Loucy (cell line): ENCODE measurements around the gene LSM5.

Experiments
- H2AFZ ChIP-seq: fragments of 200-600 bp; sonication (generic); 2 replicates; pipeline ENCODE4 v1.6.0; 2016; ENCODE audit warnings: antibody characterized with exemption, mild to moderate bottlenecking, low read length, moderate library complexity
- H3F3A ChIP-seq: fragments of 200-600 bp; 2 replicates; pipeline ENCODE4 v1.6.0; 2016; ENCODE audit warnings: antibody characterized with exemption, low read depth, mild to moderate bottlenecking
- H3K27me3 ChIP-seq: fragments of 200-600 bp; sonication (generic); 2 replicates; pipeline ENCODE4 v1.6.1; 2014; ENCODE audit warnings: low read length, mild to moderate bottlenecking; ENCODE audit not compliant: insufficient read depth, poor library complexity, severe bottlenecking
- H3K36me3 ChIP-seq: fragments of 200-600 bp; sonication (generic); 2 replicates; pipeline ENCODE4 v1.6.1; 2016; ENCODE audit warnings: low read length; ENCODE audit not compliant: insufficient read depth
- H3K4me1 ChIP-seq: fragments of 200-600 bp; sonication (generic); 2 replicates; pipeline ENCODE4 v1.5.1; 2014; ENCODE audit warnings: low read length, mild to moderate bottlenecking; ENCODE audit not compliant: insufficient read depth, poor library complexity, severe bottlenecking
- H3K4me2 ChIP-seq: fragments of 200-600 bp; sonication (generic); 2 replicates; pipeline ENCODE4 v1.6.0; 2014; ENCODE audit warnings: antibody characterized with exemption, low read length, low read depth, mild to moderate bottlenecking; ENCODE audit not compliant: poor library complexity, severe bottlenecking
- H3K4me3 ChIP-seq: fragments of 200-600 bp; sonication (generic); 2 replicates; pipeline ENCODE4 v1.5.1; 2014; ENCODE audit warnings: low read length, mild to moderate bottlenecking, mixed read lengths; ENCODE audit not compliant: poor library complexity, severe bottlenecking
- H3K79me2 ChIP-seq: fragments of 200-600 bp; sonication (generic); 2 replicates; pipeline ENCODE4 v1.6.1; 2014; ENCODE audit warnings: low read length; ENCODE audit not compliant: insufficient read depth
- H3K9ac ChIP-seq: fragments of 200-600 bp; sonication (generic); 2 replicates; pipeline ENCODE4 v1.6.0; 2014; ENCODE audit warnings: mild to moderate bottlenecking, low read depth, low read length, moderate library complexity; ENCODE audit not compliant: poor library complexity, severe bottlenecking
- H3K9me2 ChIP-seq: fragments of 200-600 bp; sonication (generic); replicated peaks from 2 replicates; pipeline ENCODE4 v1.6.1; 2016; ENCODE audit warnings: low read depth, low read length, mixed read lengths
- H3K9me3 ChIP-seq: fragments of 200-600 bp; sonication (generic); 2 replicates; pipeline ENCODE4 v1.6.1; 2014; ENCODE audit warnings: mild to moderate bottlenecking, antibody characterized with exemption, low read length, low read depth; ENCODE audit not compliant: insufficient read depth
- H4K20me1 ChIP-seq: fragments of 200-600 bp; sonication (generic); 2 replicates; pipeline ENCODE4 v1.6.0; 2014; ENCODE audit warnings: antibody characterized with exemption, low read length, mild to moderate bottlenecking; ENCODE audit not compliant: insufficient read depth, poor library complexity, severe bottlenecking
- CTCF ChIP-seq: fragments of 200-600 bp; sonication (generic); conservative IDR thresholded peaks from 2 replicates; pipeline ENCODE4 v1.5.1; 2014; ENCODE audit warnings: mild to moderate bottlenecking, antibody characterized with exemption, low read length
- EZH2phosphoT487 ChIP-seq: fragments of 200-600 bp; IDR thresholded peaks from 2 replicates; pipeline ENCODE4 v1.6.1; 2018; ENCODE audit warnings: antibody characterized with exemption, mild to moderate bottlenecking, moderate library complexity, borderline replicate concordance

The LSM5 gene

GRCh38 chr7:32516551-32517100 lies 26.4 kb upstream of the LSM5 start:
- Histone ChIP-seq H3K4me3 (no peak overlapping the region), H3K4me1 (no peaks in the 10 kb centered on the region), H2AFZ (no peak overlapping the region), H3F3A (no peaks in the 10 kb centered on the region), H3K9ac (no peak overlapping the region), H4K20me1 (peaks cover 3% of the 10 kb centered on the region), H3K4me2 (no peak overlapping the region), H3K79me2 (peaks cover 74% of the 10 kb centered on the region), H3K9me3 (peaks cover 27% of the 10 kb centered on the region), H3K36me3 (peaks cover 15% of the 10 kb centered on the region), H3K9me2 (no peaks in the 10 kb centered on the region), H3K27me3 (no peaks in the 10 kb centered on the region)
- TF ChIP-seq CTCF (no peak), EZH2phosphoT487 (no peak)

- Histone ChIP-seq H4K20me1 (peaks cover 6% of the 10 kb centered on the region), H3F3A (no peaks in the 10 kb centered on the region), H3K4me2 (no peak overlapping the region), H3K9ac (no peak overlapping the region), H3K36me3 (peaks cover 15% of the 10 kb centered on the region), H3K9me3 (peaks cover 25% of the 10 kb centered on the region), H3K4me1 (no peaks in the 10 kb centered on the region), H3K27me3 (no peaks in the 10 kb centered on the region), H3K9me2 (no peaks in the 10 kb centered on the region), H2AFZ (no peak overlapping the region), H3K79me2 (peaks cover 76% of the 10 kb centered on the region), H3K4me3 (no peak overlapping the region)
- TF ChIP-seq EZH2phosphoT487, result no peak
- no peak for TF ChIP-seq CTCF
Measured at GRCh38 chr7:32515890-32516550, 25.8 kb upstream of the LSM5 start.

DNA sequence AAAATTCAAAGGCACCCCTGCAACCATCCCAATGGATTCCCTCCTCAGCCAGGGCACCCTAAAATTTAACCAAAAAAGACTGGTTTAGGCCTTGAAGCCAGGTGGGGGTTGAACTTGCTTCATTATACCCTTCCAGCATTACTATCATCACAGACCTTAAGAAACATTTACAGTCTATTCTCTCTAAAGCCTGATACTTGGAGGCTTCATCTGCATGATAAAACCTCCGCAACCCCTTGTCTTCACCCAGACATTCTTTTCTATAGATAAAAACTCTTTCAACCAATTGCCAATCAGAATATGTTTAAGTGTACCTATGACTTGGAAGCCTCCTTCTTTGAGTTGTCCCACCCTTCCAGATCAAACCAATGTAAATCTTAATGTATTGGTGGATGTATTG lies 23.0 kb upstream of the LSM5 start:
- Histone ChIP-seq H3K36me3 (peaks cover 5% of the 10 kb centered on the region), H3K27me3 (no peaks in the 10 kb centered on the region), H3K4me2 (no peak overlapping the region), H3K79me2 (peaks cover 78% of the 10 kb centered on the region), H3K4me3 (no peak overlapping the region), H2AFZ (no peak overlapping the region), H4K20me1 (peaks cover 13% of the 10 kb centered on the region), H3K9me3 (peaks cover 5% of the 10 kb centered on the region; the same call in 1 of the 2 replicates), H3K4me1 (no peaks in the 10 kb centered on the region), H3K9me2 (no peaks in the 10 kb centered on the region), H3F3A (no peaks in the 10 kb centered on the region), H3K9ac (no peak overlapping the region)
- TF ChIP-seq EZH2phosphoT487 (no peak), CTCF (no peak)
